ENCODE measurements around the gene SMCO4. TPM values are rescaled to one million over a fixed set of nuclear protein-coding genes. Genes with fewer than 3 reads are reported as not detected.

The SMCO4 gene
- total RNA-seq, 2 donors from 2014 or later = 4.6 to 27.5 TPM

GRCh38 chr11:93564895-93565294 is 21.7 kb upstream of the SMCO4 start:
- H3K36me3 ChIP-seq (replicated peaks in 1 of 2; ENCODE audit: insufficient read depth in 1 of 2, low read depth in 2 of 2) = no peaks in the 10 kb centered on the region

GRCh38 chr11:93563857-93564256 is 20.7 kb upstream of the SMCO4 start:
- Histone ChIP-seq H3K27me3 (no peaks in the 10 kb centered on the region), H3K27ac (no peak overlapping the region), H3K9me3 (no peaks in the 10 kb centered on the region), H3K4me1 (peaks cover 16% of the 10 kb centered on the region), H3K36me3 (replicated peaks in 1 of 2; ENCODE audit: insufficient read depth in 1 of 2, low read depth in 2 of 2) (no peaks in the 10 kb centered on the region), H3K4me3 (no peak overlapping the region)
- intact Hi-C loops (cut with DNase I) = no loop called here
- DNase-seq (no peak), ATAC-seq (no peak)
- TF ChIP-seq, protein P1, sequence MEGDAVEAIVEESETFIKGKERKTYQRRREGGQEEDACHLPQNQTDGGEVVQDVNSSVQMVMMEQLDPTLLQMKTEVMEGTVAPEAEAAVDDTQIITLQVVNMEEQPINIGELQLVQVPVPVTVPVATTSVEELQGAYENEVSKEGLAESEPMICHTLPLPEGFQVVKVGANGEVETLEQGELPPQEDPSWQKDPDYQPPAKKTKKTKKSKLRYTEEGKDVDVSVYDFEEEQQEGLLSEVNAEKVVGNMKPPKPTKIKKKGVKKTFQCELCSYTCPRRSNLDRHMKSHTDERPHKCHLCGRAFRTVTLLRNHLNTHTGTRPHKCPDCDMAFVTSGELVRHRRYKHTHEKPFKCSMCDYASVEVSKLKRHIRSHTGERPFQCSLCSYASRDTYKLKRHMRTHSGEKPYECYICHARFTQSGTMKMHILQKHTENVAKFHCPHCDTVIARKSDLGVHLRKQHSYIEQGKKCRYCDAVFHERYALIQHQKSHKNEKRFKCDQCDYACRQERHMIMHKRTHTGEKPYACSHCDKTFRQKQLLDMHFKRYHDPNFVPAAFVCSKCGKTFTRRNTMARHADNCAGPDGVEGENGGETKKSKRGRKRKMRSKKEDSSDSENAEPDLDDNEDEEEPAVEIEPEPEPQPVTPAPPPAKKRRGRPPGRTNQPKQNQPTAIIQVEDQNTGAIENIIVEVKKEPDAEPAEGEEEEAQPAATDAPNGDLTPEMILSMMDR (IDR thresholded peaks at IDR 0.05) = no peak
- TF ChIP-seq POLR2A (IDR thresholded peaks at IDR 0.05) = no peak

More at GRCh38 chr11:93564895-93565294, 21.7 kb upstream of the SMCO4 start:
- TF ChIP-seq POLR2A (IDR thresholded peaks at IDR 0.05) = no peak
- TF ChIP-seq, protein P1 (IDR thresholded peaks at IDR 0.05) = no peak
- peaks cover 20% of the 10 kb centered on the region for H3K4me1 ChIP-seq
- no peaks in the 10 kb centered on the region for H3K9me3 ChIP-seq
- WGBS, 2 donors = 22 to 34% methylated on average over 3 of the region's 3 CpGs
- no peaks in the 10 kb centered on the region for H3K27me3 ChIP-seq
- no peak for DNase-seq
- intact Hi-C loops (cut with DNase I) = no loop called here
- no peak overlapping the region for H3K27ac ChIP-seq
- ATAC-seq = no peak
- no peak overlapping the region for H3K4me3 ChIP-seq

DNA sequence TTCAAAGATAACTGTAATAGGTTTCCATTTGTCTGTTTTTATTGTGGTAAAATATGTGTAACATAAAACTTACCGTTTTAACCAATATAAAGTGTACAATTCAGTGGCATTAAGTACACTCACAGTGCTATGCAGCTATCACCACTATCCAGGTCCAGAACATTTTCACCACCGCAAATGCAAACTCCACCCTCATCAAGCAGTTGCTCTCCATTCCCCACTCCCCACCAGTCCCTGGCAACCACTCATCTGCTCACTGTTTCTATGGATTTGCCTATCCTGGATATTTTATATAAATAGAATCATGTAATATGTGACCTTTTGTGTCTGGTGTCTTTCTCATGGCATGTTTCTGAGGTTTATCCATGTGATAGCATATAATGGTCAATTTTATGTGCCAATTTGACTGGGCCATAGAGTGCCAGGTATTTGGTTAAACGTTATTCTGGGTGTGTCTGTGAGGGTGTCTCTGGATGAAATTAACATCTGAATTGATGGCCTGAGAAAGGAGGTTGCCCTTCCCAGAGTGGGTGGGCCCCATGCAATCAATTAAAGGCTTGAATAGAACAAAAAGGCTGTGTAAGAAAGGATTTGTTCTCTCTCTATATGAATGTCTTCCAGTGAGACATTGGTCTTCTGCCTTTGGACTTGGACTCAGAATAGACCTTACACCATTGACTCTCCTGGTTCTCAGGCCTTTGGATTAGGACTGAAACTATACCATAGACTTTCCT is 17.2 kb upstream of the SMCO4 start:
- Histone ChIP-seq H3K4me1 (no peaks in the 10 kb centered on the region), H3K27ac (no peak overlapping the region), H3K9me3 (no peaks in the 10 kb centered on the region), H3K27me3 (no peaks in the 10 kb centered on the region), H3K4me3 (no peak overlapping the region), H3K36me3 (replicated peaks in 1 of 2; ENCODE audit: insufficient read depth in 1 of 2, low read depth in 2 of 2) (no peaks in the 10 kb centered on the region)
- ATAC-seq (no peak), DNase-seq (no peak)
- 63 to 64% methylated on average over 3 of the region's 3 CpGs for WGBS, 2 donors
- intact Hi-C loops (cut with DNase I) = no loop called here
- TF ChIP-seq, protein P1 (IDR thresholded peaks at IDR 0.05) = no peak
- no peak for TF ChIP-seq POLR2A (IDR thresholded peaks at IDR 0.05)

- WGBS, 2 donors = 59 to 63% methylated on average over 3 of the region's 3 CpGs
- DNase-seq = no peak
- H3K27ac ChIP-seq = no peak overlapping the region
- H3K9me3 ChIP-seq = no peaks in the 10 kb centered on the region
- no peak overlapping the region for H3K4me3 ChIP-seq
- no peak for TF ChIP-seq POLR2A (IDR thresholded peaks at IDR 0.05)
- TF ChIP-seq, protein P1 (IDR thresholded peaks at IDR 0.05) = no peak
- no peaks in the 10 kb centered on the region for H3K4me1 ChIP-seq
- intact Hi-C loops (cut with DNase I) = no loop called here
- no peaks in the 10 kb centered on the region for H3K27me3 ChIP-seq
- no peak for ATAC-seq
- no peaks in the 10 kb centered on the region for H3K36me3 ChIP-seq (replicated peaks in 1 of 2; ENCODE audit: insufficient read depth in 1 of 2, low read depth in 2 of 2)
These were observed 16.5 kb upstream of the SMCO4 start for GRCh38 chr11:93559681-93560080.

DNA sequence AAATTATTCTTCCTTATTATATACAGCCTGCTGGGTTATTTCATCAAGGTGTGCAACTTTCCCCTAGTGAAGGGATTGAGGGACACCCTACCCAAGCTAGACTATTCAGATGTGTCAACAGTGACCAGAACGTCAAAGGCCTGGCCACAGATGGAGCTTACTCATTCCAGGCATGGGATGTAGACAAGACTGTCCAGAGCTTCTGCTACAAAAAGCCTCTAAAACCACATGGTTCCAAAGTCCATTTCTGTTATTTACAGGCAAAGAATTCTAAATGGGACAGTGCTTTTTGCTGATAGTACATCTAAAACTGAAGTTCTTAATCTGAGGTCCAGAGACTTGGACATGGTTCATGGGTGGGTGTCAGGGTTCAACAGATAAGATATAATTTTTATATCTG is 9.7 kb upstream of the SMCO4 start:
- 63 to 68% methylated on average over 1 of the region's 1 CpG for WGBS, 2 donors
- ATAC-seq (no peak), DNase-seq (no peak)
- no peak overlapping the region for H3K27ac ChIP-seq
- no peaks in the 10 kb centered on the region for H3K9me3 ChIP-seq
- H3K4me3 ChIP-seq = no peak overlapping the region
- H3K27me3 ChIP-seq = no peaks in the 10 kb centered on the region
- no peaks in the 10 kb centered on the region for H3K36me3 ChIP-seq (replicated peaks in 1 of 2; ENCODE audit: insufficient read depth in 1 of 2, low read depth in 2 of 2)
- no peak for TF ChIP-seq POLR2A (IDR thresholded peaks at IDR 0.05)
- TF ChIP-seq, protein P1 (IDR thresholded peaks at IDR 0.05) = no peak
- H3K4me1 ChIP-seq = no peaks in the 10 kb centered on the region
- intact Hi-C loops (cut with DNase I) = no loop called here

Data from body of pancreas (tissue), 4 donors.